ENCODE results near the gene MAP3K13. TPM values are rescaled to one million over a fixed set of nuclear protein-coding genes. Genes with fewer than 3 reads are reported as not detected.

The MAP3K13 gene
- total RNA-seq, 1 experiment from 2014 or later, result 24.4 TPM

DNA sequence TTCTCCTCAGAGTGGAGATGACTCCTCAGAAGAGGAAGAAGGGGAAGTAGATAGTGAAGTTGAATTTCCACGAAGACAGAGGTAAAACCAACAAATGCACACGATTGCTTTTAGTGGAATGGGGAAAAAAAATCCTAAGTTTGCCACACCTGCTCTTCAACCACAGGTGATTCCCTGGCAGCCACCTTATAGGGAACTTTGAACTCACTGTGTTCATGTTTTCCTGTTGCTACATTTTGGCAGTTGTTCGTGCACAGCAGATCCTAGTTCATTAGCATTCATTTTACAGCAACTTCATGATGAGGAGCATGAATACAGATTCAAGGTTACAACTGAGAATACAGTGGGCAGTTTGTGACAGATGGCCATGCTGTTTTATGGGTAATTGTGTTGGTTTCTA is 114.4 kb downstream of the MAP3K13 start:
- no peak for ATAC-seq
- H3K9me2 ChIP-seq (replicated peaks; ENCODE audit: low read length), result no peaks in the 10 kb centered on the region
- H3K9ac ChIP-seq (ENCODE audit: low read length), result no peak overlapping the region
- H3K36me3 ChIP-seq (ENCODE audit: low read depth, low read length), result 0 out of 2 replicates have a peak, but pooled peaks cover 7% of the 10 kb centered on the region
- H3K4me1 ChIP-seq (ENCODE audit: insufficient read depth, low read length), result no peaks in the 10 kb centered on the region
- H3F3A ChIP-seq (ENCODE audit: low read length, unreplicated experiment), result no peaks in the 10 kb centered on the region
- no peaks in the 10 kb centered on the region for H3K9me3 ChIP-seq (ENCODE audit: low read length)
- H2AFZ ChIP-seq (ENCODE audit: low read length), result no peak overlapping the region
- TF ChIP-seq, protein P1, sequence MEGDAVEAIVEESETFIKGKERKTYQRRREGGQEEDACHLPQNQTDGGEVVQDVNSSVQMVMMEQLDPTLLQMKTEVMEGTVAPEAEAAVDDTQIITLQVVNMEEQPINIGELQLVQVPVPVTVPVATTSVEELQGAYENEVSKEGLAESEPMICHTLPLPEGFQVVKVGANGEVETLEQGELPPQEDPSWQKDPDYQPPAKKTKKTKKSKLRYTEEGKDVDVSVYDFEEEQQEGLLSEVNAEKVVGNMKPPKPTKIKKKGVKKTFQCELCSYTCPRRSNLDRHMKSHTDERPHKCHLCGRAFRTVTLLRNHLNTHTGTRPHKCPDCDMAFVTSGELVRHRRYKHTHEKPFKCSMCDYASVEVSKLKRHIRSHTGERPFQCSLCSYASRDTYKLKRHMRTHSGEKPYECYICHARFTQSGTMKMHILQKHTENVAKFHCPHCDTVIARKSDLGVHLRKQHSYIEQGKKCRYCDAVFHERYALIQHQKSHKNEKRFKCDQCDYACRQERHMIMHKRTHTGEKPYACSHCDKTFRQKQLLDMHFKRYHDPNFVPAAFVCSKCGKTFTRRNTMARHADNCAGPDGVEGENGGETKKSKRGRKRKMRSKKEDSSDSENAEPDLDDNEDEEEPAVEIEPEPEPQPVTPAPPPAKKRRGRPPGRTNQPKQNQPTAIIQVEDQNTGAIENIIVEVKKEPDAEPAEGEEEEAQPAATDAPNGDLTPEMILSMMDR (conservative IDR thresholded peaks at IDR 0.05; ENCODE audit: low read depth, low read length), result no peak
- TF ChIP-seq EZH2phosphoT487 (IDR thresholded peaks at IDR 0.05; ENCODE audit: borderline replicate concordance, low read length), result no peak
- TF ChIP-seq EZH2 (IDR thresholded peaks at IDR 0.05; ENCODE audit: low read length, unreplicated experiment), result no peak
- DNase-seq, result no peak
- ChIA-PET POLR2A (ENCODE audit: unreplicated experiment) (no interaction called here), CTCF (no interaction called here)
- H3K27ac ChIP-seq (ENCODE audit: low read length), result no peak overlapping the region
- no peak overlapping the region for H3K4me2 ChIP-seq (ENCODE audit: low read length)
- intact Hi-C loops (cut with micrococcal nuclease), result no loop called here
- no peaks in the 10 kb centered on the region for H3K79me2 ChIP-seq (ENCODE audit: low read length)
- no peaks in the 10 kb centered on the region for H3K27me3 ChIP-seq (ENCODE audit: low read length)
- H3K4me3 ChIP-seq (ENCODE audit: low read length), result no peak overlapping the region
- H4K20me1 ChIP-seq (ENCODE audit: low read length), result no peaks in the 10 kb centered on the region
- BruUV-seq (replicated peaks), result no TSS peak

DNA sequence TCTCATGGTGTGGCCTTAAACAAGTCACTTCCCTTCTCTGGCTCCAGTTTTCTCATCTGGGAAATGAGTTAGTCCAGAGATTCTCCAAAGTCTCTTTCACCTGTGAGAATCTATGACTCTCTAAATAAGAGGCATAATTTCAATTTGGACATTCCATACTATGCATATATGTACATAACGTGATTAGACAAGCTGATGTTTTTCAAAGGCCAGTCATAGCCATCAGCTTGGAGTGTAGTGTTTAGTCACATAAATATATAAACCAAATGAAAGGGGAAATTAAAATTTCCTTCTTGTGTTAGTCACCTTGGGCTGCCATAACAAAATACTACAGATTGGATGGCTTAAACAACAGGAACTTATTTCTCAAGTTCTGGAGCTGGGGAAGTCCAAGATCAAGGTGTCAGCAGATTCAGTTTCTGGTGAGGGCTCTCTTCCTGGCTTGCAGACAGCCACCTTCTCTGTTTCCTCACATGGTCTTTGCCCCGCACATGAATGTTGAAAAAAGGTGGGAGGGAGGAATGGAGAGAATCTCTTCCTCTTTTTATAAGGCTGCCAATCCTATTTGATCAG is 116.5 kb downstream of the MAP3K13 start:
- no peak overlapping the region for H3K4me2 ChIP-seq (ENCODE audit: low read length)
- no peak overlapping the region for H3K4me3 ChIP-seq (ENCODE audit: low read length)
- CTCF ChIA-PET, result interaction anchor here (0.6 kb wide), 1 partner anchor 95 kb away, joined by 3 read pairs; no protein-coding TSS in a partner anchor
- no TSS peak for BruUV-seq (replicated peaks)
- intact Hi-C loops (cut with micrococcal nuclease), result no loop called here
- TF ChIP-seq EZH2phosphoT487 (IDR thresholded peaks at IDR 0.05; ENCODE audit: borderline replicate concordance, low read length) (no peak), EZH2 (IDR thresholded peaks at IDR 0.05; ENCODE audit: low read length, unreplicated experiment) (no peak)
- TF ChIP-seq, protein P1 (conservative IDR thresholded peaks at IDR 0.05; ENCODE audit: low read depth, low read length), result no peak
- H3K9ac ChIP-seq (ENCODE audit: low read length), result no peak overlapping the region
- no peaks in the 10 kb centered on the region for H3F3A ChIP-seq (ENCODE audit: low read length, unreplicated experiment)
- H3K79me2 ChIP-seq (ENCODE audit: low read length), result no peaks in the 10 kb centered on the region
- H3K9me2 ChIP-seq (replicated peaks; ENCODE audit: low read length), result no peaks in the 10 kb centered on the region
- no peaks in the 10 kb centered on the region for H3K4me1 ChIP-seq (ENCODE audit: insufficient read depth, low read length)
- H3K27me3 ChIP-seq (ENCODE audit: low read length), result no peaks in the 10 kb centered on the region
- POLR2A ChIA-PET (ENCODE audit: unreplicated experiment), result no interaction called here
- H4K20me1 ChIP-seq (ENCODE audit: low read length), result no peaks in the 10 kb centered on the region
- H2AFZ ChIP-seq (ENCODE audit: low read length), result no peak overlapping the region
- DNase-seq (no peak), ATAC-seq (no peak)
- no peaks in the 10 kb centered on the region for H3K9me3 ChIP-seq (ENCODE audit: low read length)
- no peak overlapping the region for H3K27ac ChIP-seq (ENCODE audit: low read length)
- H3K36me3 ChIP-seq (ENCODE audit: low read depth, low read length), result 0 out of 2 replicates have a peak, but pooled peaks cover 7% of the 10 kb centered on the region

- Histone ChIP-seq H3K79me2 (ENCODE audit: low read length) (no peaks in the 10 kb centered on the region), H3K9me2 (replicated peaks; ENCODE audit: low read length) (no peaks in the 10 kb centered on the region), H3K4me3 (ENCODE audit: low read length) (no peak overlapping the region), H3F3A (ENCODE audit: low read length, unreplicated experiment) (no peaks in the 10 kb centered on the region), H4K20me1 (ENCODE audit: low read length) (no peaks in the 10 kb centered on the region), H3K36me3 (ENCODE audit: low read depth, low read length) (0 out of 2 replicates have a peak, but pooled peaks cover 9% of the 10 kb centered on the region), H3K9me3 (ENCODE audit: low read length) (no peaks in the 10 kb centered on the region), H3K4me2 (ENCODE audit: low read length) (no peak overlapping the region), H3K27me3 (ENCODE audit: low read length) (no peaks in the 10 kb centered on the region), H3K27ac (ENCODE audit: low read length) (no peak overlapping the region), H3K9ac (ENCODE audit: low read length) (no peak overlapping the region), H3K4me1 (ENCODE audit: insufficient read depth, low read length) (no peaks in the 10 kb centered on the region), H2AFZ (ENCODE audit: low read length) (no peak overlapping the region)
- no TSS peak for BruUV-seq (replicated peaks)
- POLR2A ChIA-PET (ENCODE audit: unreplicated experiment), result interaction anchor here (0.6 kb wide), 1 partner anchor 600 kb away, joined by 11 read pairs; no protein-coding TSS in a partner anchor
- intact Hi-C loops (cut with micrococcal nuclease), result no loop called here
- no peak for DNase-seq
- CTCF ChIA-PET, result no interaction called here
- ATAC-seq, result no peak
- TF ChIP-seq EZH2 (IDR thresholded peaks at IDR 0.05; ENCODE audit: low read length, unreplicated experiment) (no peak), EZH2phosphoT487 (IDR thresholded peaks at IDR 0.05; ENCODE audit: borderline replicate concordance, low read length) (no peak)
- TF ChIP-seq, protein P1 (conservative IDR thresholded peaks at IDR 0.05; ENCODE audit: low read depth, low read length), result no peak
Measured at GRCh38 chr3:185484296-185484695, 121.4 kb downstream of the MAP3K13 start.
